CD4-positive, alpha-beta memory T cell (primary cell): ENCODE measurements around the gene PEX14. TPM values are rescaled to one million over a fixed set of nuclear protein-coding genes. Genes with fewer than 3 reads are reported as not detected.

Experiments used
- CTCF ChIA-PET: fragments of 350-600 bp; sonication (Branson Sonifier 250); formaldehyde crosslinking; loops from one replicate; lab custom pipeline; 2021; ENCODE audit warnings: inconsistent platforms; ENCODE audit not compliant: partially characterized antibody; lab: Charles Lee
- POLR2A ChIA-PET: fragments of 350-600 bp; sonication (Branson Sonifier 250); formaldehyde crosslinking; loops from one replicate; lab custom pipeline; 2021; ENCODE audit not compliant: partially characterized antibody; lab: Charles Lee
- DNase-seq, 5 donors: peaks; one replicate each; pipeline versions ENCODE4 v3.0.0 to v3.0.0-alpha.2; 2020 to 2022; ENCODE audit warnings: mixed read lengths in 1 of 5
- H3K27ac ChIP-seq: one replicate; pipeline ENCODE4 v1.7.0; 2013; ENCODE audit warnings: low read depth, low read length
- H3K27me3 ChIP-seq: 2 replicates; pipeline ENCODE4 v1.7.0; 2013; ENCODE audit warnings: mild to moderate bottlenecking, low read length, moderate library complexity; ENCODE audit not compliant: insufficient read depth
- H3K36me3 ChIP-seq: 2 replicates; pipeline ENCODE4 v1.7.0; 2013; ENCODE audit warnings: mild to moderate bottlenecking, low read length, moderate library complexity; ENCODE audit not compliant: insufficient read depth
- H3K4me1 ChIP-seq: 2 replicates; pipeline ENCODE4 v1.7.0; 2013; ENCODE audit warnings: mild to moderate bottlenecking, low read length, moderate library complexity; ENCODE audit not compliant: insufficient read depth
- H3K4me3 ChIP-seq, 2 donors: one replicate each; pipeline ENCODE4 v1.7.0; 2013; ENCODE audit warnings: low read length in 2 of 2, mild to moderate bottlenecking in 1 of 2
- H3K9me3 ChIP-seq, 2 donors: one replicate each; pipeline ENCODE4 v1.7.0; 2013; ENCODE audit warnings: low read length in 2 of 2, control low read depth in 1 of 2; ENCODE audit not compliant: control insufficient read depth in 1 of 2
- H3K27ac Mint-ChIP-seq, 7 donors: one replicate each; pipeline ENCODE4 v1.8.0; 2020 to 2021; ENCODE audit warnings: mixed read lengths in 7 of 7, mild to moderate bottlenecking in 6 of 7, inconsistent platforms in 3 of 7, moderate library complexity in 3 of 7
- H3K27me3 Mint-ChIP-seq, 2 donors: one replicate each; pipeline ENCODE4 v1.8.0; 2020 to 2021; ENCODE audit warnings: mixed read lengths in 2 of 2
- H3K36me3 Mint-ChIP-seq, 2 donors: one replicate each; pipeline ENCODE4 v1.8.0; 2020 to 2021; ENCODE audit warnings: mixed read lengths in 2 of 2, inconsistent platforms in 1 of 2, mild to moderate bottlenecking in 1 of 2
- H3K4me1 Mint-ChIP-seq, 4 donors: one replicate each; pipeline ENCODE4 v1.8.0; 2020 to 2021; ENCODE audit warnings: mixed read lengths in 4 of 4, mild to moderate bottlenecking in 1 of 4
- H3K4me3 Mint-ChIP-seq, 8 donors: one replicate each; pipeline ENCODE4 v1.8.0; 2020 to 2021; ENCODE audit warnings: mixed read lengths in 8 of 8, mild to moderate bottlenecking in 7 of 8, moderate library complexity in 6 of 8, inconsistent platforms in 3 of 8
- H3K9me3 Mint-ChIP-seq, 8 donors: one replicate each; pipeline ENCODE4 v1.8.0; 2020 to 2021; ENCODE audit warnings: mixed read lengths in 8 of 8, mild to moderate bottlenecking in 5 of 8, inconsistent platforms in 3 of 8, moderate library complexity in 1 of 8
- intact Hi-C: fragments of 100-400 bp; cut with micrococcal nuclease; formaldehyde crosslinking; loops from one replicate; pipeline ENCODE4 v1.15.1; 2023
- polyA plus RNA-seq, 2 donors: library from polyadenylated mRNA; unstranded; fragments of 300-500 nt; fragmentation: Illumina TruSeq; gene quantifications; one replicate each; pipeline ENCODE4 v1.2.3, GENCODE V29; 2021
- total RNA-seq, 2 experiments: library from RNA; stranded (reverse); gene quantifications; one replicate each; pipeline ENCODE4 v1.2.3, GENCODE V29; 2021

PEX14 gene
- total and polyA plus RNA-seq, 4 experiments from 2014 or later, result 3.1 to 16.1 (median 9.9) TPM

DNA sequence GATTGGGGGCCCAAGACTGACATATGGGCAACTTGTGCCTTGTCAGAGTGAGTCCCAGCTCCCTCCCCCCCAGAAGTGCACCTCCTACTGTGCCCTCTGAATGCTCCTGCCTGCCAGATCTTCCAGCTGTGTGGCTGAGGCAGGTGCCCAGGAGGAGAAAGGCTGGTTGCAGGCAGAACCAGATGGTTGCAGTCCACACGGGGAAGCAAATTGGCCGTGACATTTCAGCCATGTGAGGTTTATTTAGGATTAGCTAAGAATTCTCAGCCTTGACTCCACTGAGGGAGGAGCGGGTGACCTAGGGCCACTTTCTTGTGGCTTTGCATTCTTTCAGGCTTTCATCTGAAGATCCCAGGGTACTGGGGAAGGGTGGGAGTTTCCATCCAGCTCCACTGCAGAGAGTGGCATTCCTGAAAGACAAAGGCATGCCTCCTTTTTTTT, 33.8 kb downstream of the PEX14 start:
- Histone ChIP-seq H3K4me3 (no peak overlapping the region), H3K36me3 (no peaks in the 10 kb centered on the region), H3K27me3 (no peaks in the 10 kb centered on the region), H3K4me1 (peaks cover 54% of the 10 kb centered on the region), H3K27ac (no peak overlapping the region), H3K9me3 (no peaks in the 10 kb centered on the region)
- ChIA-PET CTCF (interaction anchor here (0.8 to 7.6 kb wide), 17 partner anchors 14 to 402 kb away, joined by 3 to 111 read pairs (median 6); partner anchors contain the start of gene CENPS), POLR2A (interaction anchor here (1.1 kb wide), 1 partner anchor 13 kb away, joined by 4 read pairs; no protein-coding TSS in a partner anchor)
- no peak for DNase-seq
- intact Hi-C loops, result no loop called here
- Mint-ChIP-seq H3K4me1 (peaks cover 39 to 64% (median 54%) of the 10 kb centered on the region in 4 donors), H3K9me3 (no peaks in the 10 kb centered on the region), H3K27ac (peak overlapping the region in 3 of 7 donors; percentile 74 to 82 (median 76)), H3K36me3 (peaks cover 0 to 4% of the 10 kb centered on the region in 2 donors), H3K27me3 (no peaks in the 10 kb centered on the region), H3K4me3 (no peak overlapping the region)

DNA sequence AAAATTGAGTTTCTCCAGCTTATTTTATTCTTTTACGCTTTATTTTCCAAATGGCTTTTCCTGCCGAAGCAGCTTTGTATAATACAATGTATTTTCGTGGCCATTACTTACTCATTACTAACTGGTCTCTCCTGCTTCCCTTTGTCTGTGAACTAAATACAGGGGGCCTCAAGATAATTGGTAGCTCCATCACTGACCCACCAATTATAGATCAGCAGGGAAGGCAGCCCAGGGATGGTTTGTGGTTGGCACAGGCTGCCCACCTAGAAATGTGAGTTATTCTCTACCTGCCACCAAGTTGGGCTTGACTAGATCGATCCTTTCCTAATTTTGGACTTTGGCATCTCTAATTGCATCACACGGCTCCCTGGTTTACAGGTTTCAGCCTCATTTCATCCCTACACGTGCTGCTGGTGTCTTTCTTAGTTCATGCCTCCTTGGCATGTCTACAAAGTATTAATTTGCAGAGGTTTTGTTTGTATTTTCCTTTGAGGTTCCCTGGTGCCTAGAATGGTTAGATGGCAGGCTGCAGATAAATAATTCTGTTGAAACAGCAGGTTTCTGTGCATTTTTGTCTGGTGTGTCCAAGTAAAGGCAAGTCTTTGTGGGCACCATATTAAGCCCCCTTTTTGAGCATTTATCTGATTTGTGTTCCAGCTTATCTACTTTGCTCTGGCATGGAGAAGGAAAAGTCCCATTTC, 35.2 kb downstream of the PEX14 start:
- peaks cover 50 to 78% (median 68%) of the 10 kb centered on the region in 4 donors for H3K4me1 Mint-ChIP-seq
- DNase-seq, result no peak
- Histone ChIP-seq H3K36me3 (no peaks in the 10 kb centered on the region), H3K4me3 (peak overlapping the region; percentile 26 to 49), H3K27ac (peak overlapping the region; percentile 73), H3K27me3 (no peaks in the 10 kb centered on the region), H3K9me3 (no peaks in the 10 kb centered on the region), H3K4me1 (peaks cover 68% of the 10 kb centered on the region)
- no peaks in the 10 kb centered on the region for H3K27me3 Mint-ChIP-seq
- POLR2A ChIA-PET, result interaction anchor here (0.9 to 2.8 kb wide), 9 partner anchors 10 to 357 kb away, joined by 3 to 28 read pairs (median 4); no protein-coding TSS in a partner anchor
- CTCF ChIA-PET, result interaction anchor here (0.8 to 5.1 kb wide), 9 partner anchors 11 to 400 kb away, joined by 3 to 31 read pairs (median 9); partner anchors contain the start of gene CENPS
- intact Hi-C loops, result loop anchor here (2.0 to 5.0 kb wide), 2 partner anchors 183 to 1297 kb away; partner anchors contain the start of genes CLCN6 and MTHFR
- H3K36me3 Mint-ChIP-seq, result peaks cover 0 to 4% of the 10 kb centered on the region in 2 donors
- peak overlapping the region; percentile 77 to 88 (median 84) for H3K4me3 Mint-ChIP-seq
- H3K9me3 Mint-ChIP-seq, result peaks cover 0 to 3% (median 0%) of the 10 kb centered on the region in 8 donors
- peak overlapping the region; percentile 87 to 98 (median 93) for H3K27ac Mint-ChIP-seq

DNA sequence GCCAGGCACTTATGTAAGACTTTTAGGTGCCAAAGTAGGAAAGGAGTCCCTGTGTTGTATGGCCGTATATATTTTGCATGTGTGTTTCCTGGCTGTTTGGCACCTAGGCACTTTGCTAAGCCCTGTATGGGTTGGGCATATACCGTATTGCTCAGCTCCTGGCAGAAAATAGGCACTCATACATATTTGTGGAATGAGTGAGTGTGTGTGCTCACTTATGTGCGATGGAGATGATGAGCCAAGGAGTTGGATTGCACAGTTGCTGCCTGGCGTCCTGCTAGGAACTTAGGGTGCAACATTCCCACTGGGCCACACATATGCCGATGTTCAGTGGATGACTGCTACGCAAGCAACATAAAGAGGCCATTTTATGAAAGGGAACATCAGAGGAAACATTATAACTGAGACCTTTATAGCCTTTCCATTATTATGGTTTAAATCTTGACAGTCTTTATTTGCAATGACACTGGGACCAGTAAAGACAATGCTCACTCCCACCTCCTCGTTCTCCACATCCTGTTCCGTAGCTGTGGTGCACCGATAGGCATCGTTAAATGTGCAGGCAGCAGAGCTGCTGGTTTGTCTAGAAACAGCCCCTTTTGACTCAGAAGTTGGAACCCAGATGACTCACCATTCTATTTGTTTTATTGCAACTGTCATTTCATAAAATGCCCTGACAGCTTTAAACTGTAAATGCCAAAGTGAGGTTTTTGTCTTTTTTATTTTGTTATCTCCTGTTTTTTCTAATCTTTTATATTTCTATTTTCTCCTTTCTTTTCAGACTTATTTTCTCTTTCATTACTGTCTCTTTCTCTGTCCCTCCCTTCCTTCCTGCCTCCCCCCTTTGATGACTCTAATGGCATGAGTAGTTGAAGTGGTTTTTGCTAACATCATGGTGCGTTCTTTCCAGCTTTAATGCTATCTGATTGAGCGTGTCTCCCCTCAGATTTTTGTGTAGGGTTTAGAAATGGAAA, 36.1 kb downstream of the PEX14 start:
- POLR2A ChIA-PET, result interaction anchor here (0.6 to 2.8 kb wide), 15 partner anchors 9 to 1397 kb away, joined by 3 to 28 read pairs (median 4); partner anchors contain the start of gene CENPS
- peak overlapping the region; percentile 26 to 49 for H3K4me3 ChIP-seq

DNA sequence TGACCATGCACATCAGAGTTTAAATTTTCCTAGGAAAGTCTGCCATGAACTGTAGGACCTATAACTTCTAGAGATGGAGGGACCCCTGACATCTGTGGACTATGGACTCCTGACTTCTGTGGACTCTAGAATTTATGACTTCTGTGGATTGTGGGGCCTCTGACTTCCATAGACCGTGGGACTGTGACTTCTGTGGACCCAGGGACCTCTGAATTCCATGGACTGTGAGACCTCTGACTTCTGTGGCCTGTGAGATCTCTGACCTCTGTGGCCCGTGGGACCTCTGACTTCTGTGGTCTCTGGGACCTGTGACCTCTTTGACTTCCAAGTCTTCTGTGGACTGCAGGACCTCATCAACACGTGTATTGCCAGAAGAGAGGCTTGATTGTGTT, 36.7 kb downstream of the PEX14 start:
- Histone ChIP-seq H3K36me3 (no peaks in the 10 kb centered on the region), H3K4me3 (peak overlapping the region; percentile 14 to 49)
- CTCF ChIA-PET, result interaction anchor here (0.6 to 5.1 kb wide), 9 partner anchors 11 to 430 kb away, joined by 3 to 31 read pairs (median 3); partner anchors contain the start of gene CENPS

More for the DNA sequence above, 36.1 kb downstream of the PEX14 start:
- Mint-ChIP-seq H3K27ac (peak overlapping the region; percentile 87 to 98 (median 93)), H3K9me3 (peaks cover 0 to 3% (median 0%) of the 10 kb centered on the region in 8 donors), H3K4me1 (peaks cover 54 to 84% (median 73%) of the 10 kb centered on the region in 4 donors), H3K36me3 (peaks cover 0 to 4% of the 10 kb centered on the region in 2 donors), H3K4me3 (peak overlapping the region; percentile 77 to 88 (median 84)), H3K27me3 (no peaks in the 10 kb centered on the region)
- CTCF ChIA-PET, result interaction anchor here (0.6 to 5.1 kb wide), 13 partner anchors 12 to 431 kb away, joined by 3 to 31 read pairs (median 3); partner anchors contain the start of gene CENPS
- no peaks in the 10 kb centered on the region for H3K36me3 ChIP-seq
- intact Hi-C loops, result loop anchor here (1.0 to 5.0 kb wide), 3 partner anchors 16 to 1296 kb away; partner anchors contain the start of genes CLCN6 and MTHFR
- H3K27ac ChIP-seq, result peak overlapping the region; percentile 73
- H3K4me1 ChIP-seq, result peaks cover 77% of the 10 kb centered on the region
- H3K27me3 ChIP-seq, result no peaks in the 10 kb centered on the region
- DNase-seq, result peak; percentile 73 to 92 (median 82)
- no peaks in the 10 kb centered on the region for H3K9me3 ChIP-seq

DNA sequence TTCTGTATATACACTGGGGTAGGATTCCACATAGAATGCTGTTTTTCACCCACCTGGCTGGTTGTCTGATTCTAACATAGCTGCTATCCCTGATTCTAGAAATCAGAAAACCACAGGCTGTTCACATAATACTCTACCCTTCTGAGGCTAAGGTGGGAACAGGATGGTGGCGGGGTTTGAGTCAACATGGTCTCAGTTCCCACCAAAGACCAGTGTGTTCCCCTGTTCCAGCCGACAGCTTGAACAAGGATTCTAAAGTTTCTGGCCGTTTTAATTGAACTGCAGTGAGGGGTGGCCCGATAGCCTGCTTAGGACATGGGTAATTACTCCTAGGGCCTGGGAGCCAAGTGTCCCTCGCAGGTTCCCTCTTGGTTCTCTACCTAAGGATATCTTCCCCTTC, 38.4 kb downstream of the PEX14 start:
- Mint-ChIP-seq H3K9me3 (peaks cover 0 to 3% (median 0%) of the 10 kb centered on the region in 8 donors), H3K36me3 (peaks cover 0 to 1% of the 10 kb centered on the region in 2 donors), H3K4me3 (peak overlapping the region in 7 of 8 donors; percentile 9 to 64 (median 55)), H3K27me3 (no peaks in the 10 kb centered on the region), H3K27ac (peak overlapping the region; percentile 77 to 96 (median 93)), H3K4me1 (peaks cover 67 to 91% (median 82%) of the 10 kb centered on the region in 4 donors)
- H3K9me3 ChIP-seq, result no peaks in the 10 kb centered on the region
- intact Hi-C loops, result loop anchor here (5.0 kb wide), 1 partner anchor 1294 kb away; the partner anchor contains the start of genes CLCN6 and MTHFR
- H3K4me1 ChIP-seq, result peaks cover 91% of the 10 kb centered on the region
- no peaks in the 10 kb centered on the region for H3K27me3 ChIP-seq
- H3K4me3 ChIP-seq, result no peak overlapping the region
- H3K36me3 ChIP-seq, result no peaks in the 10 kb centered on the region
- peak overlapping the region; percentile 56 for H3K27ac ChIP-seq
- ChIA-PET POLR2A (interaction anchor here (0.8 kb wide), 1 partner anchor 9 kb away, joined by 3 read pairs; no protein-coding TSS in a partner anchor), CTCF (interaction anchor here (0.9 to 3.7 kb wide), 6 partner anchors 8 to 397 kb away, joined by 3 to 29 read pairs (median 12); no protein-coding TSS in a partner anchor)
- DNase-seq, result no peak

More for the DNA sequence above, 36.7 kb downstream of the PEX14 start:
- no peaks in the 10 kb centered on the region for H3K27me3 Mint-ChIP-seq
- Histone ChIP-seq H3K9me3 (no peaks in the 10 kb centered on the region), H3K27me3 (no peaks in the 10 kb centered on the region), H3K27ac (peak overlapping the region; percentile 73), H3K4me1 (peaks cover 83% of the 10 kb centered on the region)
- H3K4me3 Mint-ChIP-seq, result peak overlapping the region; percentile 77 to 88 (median 84)
- DNase-seq, result no peak
- H3K36me3 Mint-ChIP-seq, result peaks cover 0 to 5% of the 10 kb centered on the region in 2 donors
- peaks cover 61 to 89% (median 78%) of the 10 kb centered on the region in 4 donors for H3K4me1 Mint-ChIP-seq
- peaks cover 0 to 3% (median 0%) of the 10 kb centered on the region in 8 donors for H3K9me3 Mint-ChIP-seq
- POLR2A ChIA-PET, result interaction anchor here (0.8 to 2.8 kb wide), 10 partner anchors 9 to 1396 kb away, joined by 3 to 28 read pairs (median 6); partner anchors contain the start of gene CENPS
- H3K27ac Mint-ChIP-seq, result peak overlapping the region; percentile 87 to 98 (median 93)
- intact Hi-C loops, result loop anchor here (1.0 to 5.0 kb wide), 3 partner anchors 16 to 1296 kb away; partner anchors contain the start of genes CLCN6 and MTHFR
